Measurements from ENCODE around the gene MFSD12. TPM values are rescaled to one million over a fixed set of nuclear protein-coding genes. Genes with fewer than 3 reads are reported as not detected.

The MFSD12 gene
- 52.0 TPM for polyA plus RNA-seq (2013, experiment 1 of 2; ENCODE audit: insufficient read length)
- 54.2 TPM for polyA plus RNA-seq (2013, experiment 2 of 2; ENCODE audit: insufficient read length)

GRCh38 chr19:3557461-3558248 lies at the start of gene MFSD12:
TSS of gene MFSD12 (minus strand) at chr19:3557586. CDS start at chr19:3557403, 183 bp downstream.
- peak; percentile 91 for DNase-seq

- peak; percentile 60 for DNase-seq
Observed at GRCh38 chr19:3606690-3607289, 49.4 kb upstream of the MFSD12 start, which contains the start of gene TBXA2R. TSS of gene TBXA2R (minus strand) at chr19:3606875. CDS start at chr19:3600634, 6,241 bp downstream.

GRCh38 chr19:3606174-3606689 lies 48.8 kb upstream of the MFSD12 start:
- no peak for DNase-seq

- no peak for DNase-seq
Observed at GRCh38 chr19:3605770-3606169, 48.4 kb upstream of the MFSD12 start.

- no peak for DNase-seq
Observed at GRCh38 chr19:3605361-3605760, 48.0 kb upstream of the MFSD12 start.

GRCh38 chr19:3604987-3605343 lies 47.6 kb upstream of the MFSD12 start:
- no peak for DNase-seq

- no peak for DNase-seq
Observed at GRCh38 chr19:3604227-3604986, 47.0 kb upstream of the MFSD12 start.

GRCh38 chr19:3603121-3603811 lies 45.9 kb upstream of the MFSD12 start:
- no peak for DNase-seq

- DNase-seq, result no peak
Observed at GRCh38 chr19:3601021-3601420, 43.6 kb upstream of the MFSD12 start.

GRCh38 chr19:3599776-3600187 lies 42.4 kb upstream of the MFSD12 start:
- no peak for DNase-seq

GRCh38 chr19:3595521-3596061 lies 38.2 kb upstream of the MFSD12 start:
- DNase-seq, result no peak

- no peak for DNase-seq
Observed at GRCh38 chr19:3593156-3593555, 35.8 kb upstream of the MFSD12 start.

- no peak for DNase-seq
Observed at GRCh38 chr19:3591876-3592613, 34.7 kb upstream of the MFSD12 start.

- DNase-seq, result no peak
Observed at GRCh38 chr19:3590991-3591659, 33.7 kb upstream of the MFSD12 start.

GRCh38 chr19:3589949-3590348 lies 32.6 kb upstream of the MFSD12 start:
- DNase-seq, result no peak

- DNase-seq, result no peak
Observed at GRCh38 chr19:3589439-3589838, 32.1 kb upstream of the MFSD12 start.

- DNase-seq, result no peak
Observed at GRCh38 chr19:3586707-3587346, 29.4 kb upstream of the MFSD12 start.

GRCh38 chr19:3586127-3586626 lies 28.8 kb upstream of the MFSD12 start:
- no peak for DNase-seq

GRCh38 chr19:3585301-3586126 lies 28.1 kb upstream of the MFSD12 start, which contains the start of gene GIPC3:
TSS of gene GIPC3 (plus strand) at chr19:3585478. CDS start at chr19:3585598, 120 bp downstream.
- DNase-seq, result no peak

Data from fibroblast of skin of abdomen (primary cell).